HG03460 (cell line): ENCODE data around the gene MRPL12.

Source experiments
- ATAC-seq: cut with Tn5 transposase; IDR thresholded peaks from one replicate; pipeline ENCODE4 v1.9.1; 2021; ENCODE audit not compliant: unreplicated experiment

MRPL12 gene

GRCh38 chr17:81700353-81701287, 2.5 kb upstream of the MRPL12 start:
- no peak for ATAC-seq

GRCh38 chr17:81701288-81702071, 1.7 kb upstream of the MRPL12 start:
- ATAC-seq, result no peak

GRCh38 chr17:81703747-81704654, 834 bp downstream of the MRPL12 start:
- ATAC-seq, result no peak

- no peak for ATAC-seq
Observed at GRCh38 chr17:81705518-81706231, 2.5 kb downstream of the MRPL12 start.

- ATAC-seq, result no peak
Observed at GRCh38 chr17:81706232-81706611, 3.1 kb downstream of the MRPL12 start.

GRCh38 chr17:81706757-81707624, 3.8 kb downstream of the MRPL12 start:
- no peak for ATAC-seq

- ATAC-seq, result no peak
Observed at GRCh38 chr17:81707725-81708646, 4.8 kb downstream of the MRPL12 start.

GRCh38 chr17:81708739-81709185, 5.6 kb downstream of the MRPL12 start:
- no peak for ATAC-seq

- no peak for ATAC-seq
Observed at GRCh38 chr17:81710514-81711308, 7.5 kb downstream of the MRPL12 start.

GRCh38 chr17:81711814-81712467, 8.8 kb downstream of the MRPL12 start, which contains the start of gene SLC25A10:
SLC25A10 (plus strand) TSS chr17:81712284; CDS start chr17:81712427, 143 bp downstream.
- ATAC-seq, result peak; percentile 51

- ATAC-seq, result no peak
Observed at GRCh38 chr17:81712468-81713003, 9.4 kb downstream of the MRPL12 start.

- ATAC-seq, result no peak
Observed at GRCh38 chr17:81713004-81713555, 9.9 kb downstream of the MRPL12 start.

GRCh38 chr17:81713556-81714411, 10.6 kb downstream of the MRPL12 start:
- ATAC-seq, result no peak

GRCh38 chr17:81714412-81715106, 11.4 kb downstream of the MRPL12 start:
- ATAC-seq, result no peak
